GM10248 (cell line): ENCODE results near the gene NGEF.

ENCODE experiments used
- CTCF ChIA-PET: fragments of 300-600 bp; sonication (Branson Sonifier 250); formaldehyde crosslinking; extraction: SDS; loops from one replicate; lab custom pipeline; 2021; ENCODE audit warnings: antibody characterized with exemption; lab: Yijun Ruan, JAX
- POLR2A ChIA-PET: fragments of 350-650 bp; sonication (Branson Sonifier 250); formaldehyde crosslinking; extraction: SDS; loops from one replicate; lab custom pipeline; 2020; ENCODE audit warnings: antibody characterized with exemption; lab: Yijun Ruan, JAX
- DNase-seq: peaks from one replicate; pipeline ENCODE4 v3.0.0; 2012; ENCODE audit errors: extremely low spot score
- CTCF ChIP-seq: IDR thresholded peaks from 2 replicates; pipeline ENCODE4 v1.5.1; 2012; ENCODE audit warnings: mild to moderate bottlenecking, low read depth; ENCODE audit errors: extremely low read depth, missing control alignments, control extremely low read depth

Gene NGEF

GRCh38 chr2:232879618-232880494, 133.2 kb downstream of the NGEF start:
- ChIA-PET CTCF (no interaction called here), POLR2A (no interaction called here)
- TF ChIP-seq CTCF: no peak
- DNase-seq: no peak

- POLR2A ChIA-PET: no interaction called here
- DNase-seq: no peak
- CTCF ChIA-PET: no interaction called here
- no peak for TF ChIP-seq CTCF
Measured at GRCh38 chr2:232878855-232879617, 134.0 kb downstream of the NGEF start.

GRCh38 chr2:232877940-232878511, 135.0 kb downstream of the NGEF start:
- TF ChIP-seq CTCF: no peak
- DNase-seq: no peak
- ChIA-PET CTCF (no interaction called here), POLR2A (no interaction called here)

- no peak for TF ChIP-seq CTCF
- CTCF ChIA-PET: interaction anchor here (0.8 kb wide), 1 partner anchor 178 kb away, joined by 3 read pairs; no protein-coding TSS in a partner anchor
- no peak for DNase-seq
- POLR2A ChIA-PET: no interaction called here
Measured at GRCh38 chr2:232876978-232877441, 136.0 kb downstream of the NGEF start.

- TF ChIP-seq CTCF: peak; percentile 20
- POLR2A ChIA-PET: no interaction called here
Measured at GRCh38 chr2:232876161-232876977, 136.7 kb downstream of the NGEF start.

More at GRCh38 chr2:232876161-232876977, 136.7 kb downstream of the NGEF start:
- peak; percentile 56 for DNase-seq
- CTCF ChIA-PET: no interaction called here
